Epidermal melanocyte (primary cell): ENCODE measurements around the gene CARS1.

ENCODE experiments used
- DNase-seq: peaks from one replicate; pipeline ENCODE4 v3.0.0; 2011; ENCODE audit warnings: low spot score; ENCODE audit not compliant: insufficient read length

The CARS1 gene

DNA sequence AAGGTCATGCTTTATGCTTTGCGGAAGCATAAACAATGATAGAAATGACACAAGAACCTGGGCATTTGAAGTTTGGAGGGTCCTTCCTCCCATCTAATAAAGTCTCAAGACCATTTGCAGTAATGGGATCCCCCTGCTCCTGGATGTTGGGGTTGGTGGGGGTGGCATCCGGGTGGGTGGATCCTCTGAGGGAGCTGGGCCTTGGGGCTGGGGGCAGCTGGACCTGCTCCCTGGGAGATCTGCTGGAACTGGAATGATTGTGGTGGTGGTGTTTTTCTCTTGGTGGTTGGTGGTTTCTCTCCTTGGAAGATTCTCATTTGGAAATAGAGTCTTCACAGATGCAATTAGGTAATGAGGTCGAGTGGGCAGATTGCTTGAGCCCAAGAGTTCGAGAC lies 62.9 kb downstream of the CARS1 start:
- no peak for DNase-seq

- DNase-seq, result no peak
Observed at GRCh38 chr11:2992997-2993325, 64.3 kb downstream of the CARS1 start.

GRCh38 chr11:2992234-2992996 lies 64.8 kb downstream of the CARS1 start, which contains the start of gene NAP1L4:
Gene NAP1L4 (minus strand): TSS chr11:2992329. CDS start chr11:2979220, 13,109 bp downstream.
- DNase-seq, result peak; percentile 100

- DNase-seq, result peak; percentile 62
Observed at GRCh38 chr11:2991452-2992233, 65.6 kb downstream of the CARS1 start.

DNA sequence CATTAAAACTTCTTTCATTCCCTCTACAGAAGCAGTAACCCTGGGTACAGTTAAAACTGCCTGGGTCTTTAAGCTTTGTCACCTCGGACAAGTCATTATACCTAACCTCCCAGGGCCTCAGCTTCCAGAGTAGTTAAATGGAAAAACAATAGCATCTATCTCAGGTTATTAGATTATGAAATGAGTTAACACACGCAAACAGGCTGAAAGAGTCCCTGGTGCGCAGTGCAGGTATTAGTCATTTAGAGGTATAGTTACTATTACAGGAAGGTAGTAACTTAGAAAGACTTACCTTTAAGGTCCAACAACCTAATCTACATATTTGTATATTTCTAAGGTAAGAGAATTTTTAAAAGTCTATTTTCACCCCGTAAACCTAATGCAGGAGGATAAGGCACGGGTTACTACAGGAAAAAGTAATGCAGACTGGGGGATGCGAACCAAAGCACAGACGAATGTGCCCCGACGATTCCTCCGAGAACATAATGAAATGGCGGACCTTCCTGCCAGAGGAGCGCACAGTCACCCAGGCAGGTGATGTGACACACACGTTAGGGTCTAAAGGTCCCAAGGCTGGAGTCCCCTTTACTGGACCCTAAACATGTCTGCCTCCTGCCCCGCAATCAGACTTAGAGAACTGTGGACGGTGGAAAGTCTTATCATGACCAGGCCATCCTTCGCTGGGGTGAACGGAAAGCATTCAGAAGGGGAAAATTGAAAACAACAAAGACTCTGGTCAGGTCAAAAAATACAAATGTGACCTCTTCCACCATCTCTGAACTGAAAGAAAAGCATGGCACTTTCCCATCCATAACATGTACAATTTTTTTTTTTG lies 66.4 kb downstream of the CARS1 start:
- DNase-seq, result no peak

DNA sequence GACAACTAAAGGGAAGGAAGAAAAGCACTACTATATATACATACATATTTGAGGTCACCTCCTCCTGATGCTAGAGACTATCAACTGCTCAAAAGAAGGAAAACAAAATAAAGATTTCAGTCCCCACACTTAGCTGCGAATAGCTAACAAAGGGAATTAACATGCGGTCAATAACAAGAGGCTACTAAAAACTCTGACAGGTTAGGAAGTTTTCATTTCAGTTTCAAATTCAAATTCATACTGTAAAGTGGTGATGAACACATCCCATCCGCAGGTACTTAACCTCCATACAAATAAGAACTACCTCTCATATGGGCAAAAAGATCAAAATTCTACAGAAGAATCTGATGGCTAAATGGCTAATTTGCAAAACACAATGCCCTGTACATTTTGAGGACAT lies 67.7 kb downstream of the CARS1 start:
- no peak for DNase-seq

DNA sequence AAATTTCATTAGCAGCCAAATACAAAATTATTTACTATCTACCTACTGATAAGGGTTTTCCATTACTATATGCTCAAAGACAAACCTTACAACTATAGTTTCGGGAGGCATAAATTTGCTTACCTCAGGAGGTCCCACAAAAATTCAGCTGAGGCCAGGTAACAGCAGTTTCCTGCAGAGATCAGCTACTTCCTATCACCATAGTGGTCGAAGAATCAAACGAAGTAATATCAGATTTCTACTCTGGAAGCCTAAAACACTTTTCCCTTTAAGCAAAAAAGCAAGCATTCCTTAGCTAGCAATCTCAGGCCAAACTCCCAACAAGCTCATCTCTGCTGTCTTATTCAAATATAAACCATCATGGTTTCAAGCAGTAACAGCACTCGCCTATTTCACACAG lies 68.2 kb downstream of the CARS1 start:
- no peak for DNase-seq

DNA sequence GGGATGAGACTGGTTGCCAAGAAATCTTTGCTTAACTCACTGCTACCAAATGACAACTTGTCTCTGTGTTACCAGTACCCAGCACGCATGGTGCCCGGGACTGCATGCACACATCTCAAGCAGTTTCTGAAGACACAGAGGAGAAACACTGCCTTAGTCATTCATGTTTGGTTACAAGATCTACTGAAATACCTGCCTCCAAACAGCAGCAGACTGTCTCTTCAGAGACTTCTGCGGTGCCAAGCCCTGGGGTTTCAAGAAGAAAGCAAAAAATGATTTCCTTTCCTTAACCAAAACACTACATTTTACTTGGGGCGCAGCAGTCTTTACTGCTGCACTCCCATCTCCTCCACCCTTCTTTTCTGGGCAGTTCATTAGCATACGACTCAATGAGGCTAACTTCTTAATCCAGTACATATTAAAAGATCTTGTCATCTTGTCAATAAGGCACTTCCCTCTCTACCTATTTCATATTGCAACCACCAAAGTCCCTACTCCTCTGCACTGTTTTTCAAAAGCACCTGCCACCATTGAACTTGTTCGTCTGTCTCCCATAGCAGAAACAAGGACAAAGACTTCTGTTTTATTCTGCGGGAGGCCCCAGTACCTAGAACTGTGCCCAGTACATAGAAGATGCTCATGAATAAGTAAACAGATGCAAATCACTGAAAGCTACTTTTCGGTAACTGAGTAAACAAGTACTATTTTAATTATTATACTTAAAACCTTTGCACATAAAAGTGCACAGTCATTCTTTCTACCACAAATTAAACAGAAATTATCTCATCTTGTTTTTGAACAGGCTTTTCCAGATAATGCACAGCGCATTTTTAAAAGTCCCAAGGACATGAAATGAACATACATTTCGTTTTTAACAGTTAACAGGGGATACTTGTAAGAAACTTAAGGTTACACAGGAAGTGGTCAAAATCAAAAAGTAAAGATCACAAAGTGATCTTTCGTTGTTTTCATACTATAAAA lies 69.1 kb downstream of the CARS1 start:
- no peak for DNase-seq

GRCh38 chr11:2983908-2984307 lies 73.3 kb downstream of the CARS1 start:
- DNase-seq, result no peak

DNA sequence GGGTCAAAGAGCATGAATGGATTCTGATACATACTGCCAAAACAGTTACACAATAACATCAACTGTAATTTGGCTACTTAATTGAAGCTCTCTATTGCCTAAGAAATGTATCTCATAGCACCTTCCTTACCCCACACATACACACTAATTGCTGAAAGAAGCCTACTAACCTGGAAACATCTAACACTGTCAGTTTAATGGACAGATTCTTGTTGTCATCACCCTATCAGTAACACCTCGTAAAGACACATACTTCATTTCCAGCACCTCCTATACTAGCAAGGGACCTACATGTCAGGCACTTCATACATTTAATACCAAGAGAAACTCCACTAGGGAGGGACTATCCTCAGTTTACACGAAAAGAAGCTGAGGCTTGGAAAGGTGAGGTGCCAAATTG lies 75.0 kb downstream of the CARS1 start:
- no peak for DNase-seq

GRCh38 chr11:2981130-2981529 lies 76.1 kb downstream of the CARS1 start:
- DNase-seq, result no peak

DNA sequence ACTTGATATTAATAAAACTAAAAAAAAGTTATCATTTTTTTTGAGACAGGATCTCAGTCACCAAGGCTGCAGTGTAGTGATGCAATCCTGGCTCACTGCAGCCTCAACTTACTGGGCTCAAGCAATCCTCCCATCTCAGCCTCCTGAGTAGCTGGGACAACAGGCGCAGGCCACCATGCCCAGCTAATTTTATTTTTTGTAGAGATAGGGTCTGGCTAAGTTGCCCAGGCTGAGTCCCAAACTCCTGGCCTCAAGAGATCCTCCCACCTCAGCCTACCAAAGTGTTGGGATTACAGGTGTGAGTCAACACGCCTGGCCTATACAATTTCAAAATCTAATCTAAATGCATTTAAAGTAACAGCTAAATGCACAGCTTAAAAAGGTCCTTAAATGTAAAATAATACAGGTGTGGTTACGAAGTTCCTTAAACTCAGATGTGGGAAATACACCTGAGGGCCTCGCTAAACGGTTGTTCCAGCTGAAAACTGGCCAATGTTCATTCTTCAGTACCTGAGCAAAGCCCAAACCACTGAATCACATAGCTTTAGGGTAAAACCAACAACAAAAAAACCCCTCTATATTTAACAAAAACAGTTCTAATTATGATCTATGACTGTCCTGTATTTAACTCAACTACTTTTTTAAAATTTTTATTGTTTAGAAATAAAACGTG lies 76.9 kb downstream of the CARS1 start:
- no peak for DNase-seq

GRCh38 chr11:2977113-2977512 lies 80.1 kb downstream of the CARS1 start:
- DNase-seq, result no peak

DNA sequence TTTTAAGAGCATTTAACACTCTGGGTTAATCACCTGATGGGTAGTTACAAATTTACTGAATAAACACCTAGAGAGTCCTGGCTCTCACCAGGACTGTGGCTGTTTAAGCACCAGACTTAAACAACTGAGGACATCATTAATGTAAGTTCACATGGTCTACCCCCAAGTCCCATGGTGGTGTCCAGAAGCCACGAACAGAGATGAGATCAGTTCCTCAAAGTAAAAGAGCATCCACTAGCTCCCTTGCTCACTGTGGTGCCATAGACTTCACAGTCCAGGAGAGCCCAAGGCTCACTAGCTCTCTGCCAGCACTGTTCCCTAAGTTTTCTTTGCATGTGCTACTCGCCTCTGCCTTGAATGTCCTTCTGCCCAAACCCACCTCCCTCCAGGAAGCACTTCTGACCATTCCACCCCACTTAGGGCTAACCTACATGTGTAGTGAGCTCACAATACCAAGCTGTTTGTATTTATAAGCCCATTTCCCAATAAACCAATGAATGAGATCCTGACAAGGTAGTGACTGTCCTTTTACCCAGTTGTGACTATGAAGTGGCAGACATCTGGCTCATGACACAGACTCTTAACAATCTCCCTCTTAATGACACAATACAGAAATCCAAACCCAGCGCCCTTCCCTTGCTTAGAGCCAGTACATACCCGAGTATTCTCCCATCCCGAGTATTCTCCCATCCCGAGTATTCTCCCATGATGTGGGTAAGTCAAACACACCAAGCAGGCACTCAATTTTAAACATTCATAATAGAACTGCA lies 80.7 kb downstream of the CARS1 start:
- DNase-seq, result no peak

DNA sequence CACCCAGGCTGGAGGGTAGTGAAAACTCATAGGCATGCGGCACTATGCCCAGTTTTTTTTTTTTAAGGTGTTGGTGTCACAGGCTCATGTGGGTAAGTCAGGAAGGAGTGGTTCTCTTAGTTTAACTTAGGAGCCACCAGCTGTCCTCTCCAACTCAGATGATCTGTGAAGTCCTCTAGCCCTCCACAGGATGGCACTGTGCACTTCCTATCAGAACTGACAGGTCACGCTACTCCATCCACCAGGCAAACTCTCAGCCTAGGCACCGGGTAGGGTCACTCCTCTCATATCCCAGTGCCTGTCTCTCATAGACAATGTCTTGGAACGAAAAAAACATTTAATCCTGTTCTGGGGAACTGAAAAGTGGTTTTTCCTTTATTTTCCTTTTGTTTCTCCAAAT lies 81.6 kb downstream of the CARS1 start:
- DNase-seq, result no peak

GRCh38 chr11:2974272-2974671 lies 83.0 kb downstream of the CARS1 start:
- no peak for DNase-seq

- no peak for DNase-seq
Observed at GRCh38 chr11:2968341-2968900, 88.8 kb downstream of the CARS1 start.

DNA sequence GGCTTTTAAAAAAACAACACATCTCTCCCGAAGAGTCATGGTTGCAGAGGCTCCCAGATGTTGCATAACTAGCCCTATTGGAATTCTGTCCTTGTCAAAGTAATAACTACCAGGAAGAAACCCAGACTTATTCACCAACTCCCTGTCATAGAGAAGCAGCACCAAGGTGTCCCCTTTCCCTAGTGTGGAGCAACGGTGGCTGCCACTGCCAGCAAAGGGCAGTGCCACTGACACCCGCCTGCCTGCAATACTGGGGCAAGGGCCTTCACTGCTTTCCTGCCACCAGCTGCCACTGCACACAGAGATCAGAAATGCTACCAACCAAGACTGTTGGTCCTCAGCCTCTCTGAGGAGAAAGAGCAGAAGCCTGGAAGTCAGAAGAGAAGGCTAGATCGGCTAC lies 92.4 kb downstream of the CARS1 start:
- DNase-seq, result no peak

- no peak for DNase-seq
Observed at GRCh38 chr11:2963761-2964160, 93.5 kb downstream of the CARS1 start.
